Renal cortical epithelial cell (primary cell): Measurements from ENCODE around the gene RPS19. TPM values are rescaled to one million over a fixed set of nuclear protein-coding genes. Genes with fewer than 3 reads are reported as not detected.
"Not testable (repeated sequence)": the region's sequence is repeated elsewhere in the genome, so short reads cannot be mapped to it uniquely, and the experiment has no call there.

Experiments used
- DNase-seq: peaks from one replicate; pipeline ENCODE4 v3.0.0-alpha.2; 2011; ENCODE audit warnings: low read depth
- total RNA-seq: library from RNA; depleted of rRNA; stranded (reverse); fragments of >200 nt; gene quantifications from 2 replicates; pipeline ENCODE4 v1.2.3, GENCODE V29; 2014

Gene RPS19
- total RNA-seq, 1 donor from 2014 or later: 1,170 TPM

DNA sequence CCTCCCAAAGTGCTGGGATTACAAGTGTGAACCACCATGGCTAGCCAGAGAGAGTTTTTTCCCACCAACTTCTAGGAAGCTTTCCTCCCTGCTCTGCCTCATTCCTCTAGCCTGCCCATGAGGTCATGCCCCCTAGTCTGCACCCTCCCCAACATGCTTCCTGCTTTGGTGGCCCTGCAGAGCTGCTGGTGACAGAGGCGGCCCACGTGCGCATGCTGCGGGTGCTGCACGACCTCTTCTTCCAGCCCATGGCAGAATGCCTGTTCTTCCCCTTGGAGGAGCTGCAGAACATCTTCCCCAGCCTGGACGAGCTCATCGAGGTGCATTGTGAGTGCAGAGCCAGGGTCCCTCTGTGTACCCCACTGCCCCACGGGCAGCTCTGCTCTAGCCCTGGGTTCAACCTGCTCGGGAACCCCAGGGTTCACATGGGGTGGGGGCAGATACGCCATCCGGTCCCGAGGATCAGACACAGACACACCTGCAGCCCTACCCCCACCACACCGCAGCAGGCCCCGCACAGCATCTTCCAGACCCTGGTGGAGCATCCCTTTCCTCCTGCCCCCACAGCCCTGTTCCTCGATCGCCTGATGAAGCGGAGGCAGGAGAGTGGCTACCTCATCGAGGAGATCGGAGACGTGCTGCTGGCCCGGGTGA lies 41.8 kb downstream of the RPS19 start:
- no peak for DNase-seq

DNA sequence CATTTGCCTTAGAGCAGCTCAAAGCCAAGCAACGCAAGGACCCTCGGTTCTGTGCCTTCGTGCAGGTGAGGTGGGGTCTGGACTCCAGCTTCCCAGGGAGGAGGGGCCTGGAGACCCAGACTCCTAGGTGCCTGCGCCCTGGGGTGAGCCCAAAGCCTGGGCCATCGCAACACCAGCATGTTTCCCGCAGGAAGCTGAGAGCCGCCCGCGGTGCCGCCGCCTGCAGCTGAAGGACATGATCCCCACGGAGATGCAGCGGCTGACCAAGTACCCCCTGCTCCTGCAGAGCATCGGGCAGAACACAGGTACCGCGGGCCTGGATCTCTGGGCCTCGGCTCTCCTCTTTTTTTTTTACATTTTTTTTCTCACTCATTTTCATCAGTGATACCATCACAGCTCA lies 42.5 kb downstream of the RPS19 start:
- DNase-seq: no peak

DNA sequence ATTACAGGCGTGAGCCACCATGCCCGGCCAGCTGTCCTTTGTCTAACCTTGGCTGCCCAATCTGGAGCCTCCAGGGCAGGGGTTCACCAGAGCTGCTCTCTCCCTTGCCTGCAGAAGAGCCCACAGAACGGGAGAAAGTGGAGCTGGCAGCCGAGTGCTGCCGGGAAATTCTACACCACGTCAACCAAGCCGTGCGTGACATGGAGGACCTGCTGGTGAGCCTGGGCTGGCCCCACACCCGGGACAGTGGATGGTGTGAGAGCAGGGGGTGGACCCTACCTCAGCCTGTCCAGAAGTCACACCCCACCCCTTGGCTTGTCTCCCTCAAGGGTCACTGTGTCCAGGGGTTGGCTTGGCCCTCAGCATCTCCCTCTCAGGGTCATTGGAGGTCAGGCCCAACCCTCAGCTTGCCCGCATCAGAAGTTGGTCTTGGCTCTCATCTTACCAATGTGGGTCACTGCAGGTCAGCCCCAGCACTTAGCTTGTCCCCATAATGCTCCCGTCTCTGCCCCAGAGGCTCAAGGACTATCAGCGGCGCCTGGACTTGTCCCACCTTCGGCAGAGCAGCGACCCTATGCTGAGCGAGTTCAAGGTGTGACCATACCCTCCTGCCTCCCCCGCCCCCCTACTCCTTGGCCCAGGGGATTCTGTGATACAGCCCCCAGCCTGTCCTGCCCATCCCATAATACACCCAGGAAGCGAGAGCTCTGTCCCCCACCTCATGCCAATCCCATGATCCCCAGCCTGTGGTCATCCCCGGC lies 43.3 kb downstream of the RPS19 start:
- no peak for DNase-seq

DNA sequence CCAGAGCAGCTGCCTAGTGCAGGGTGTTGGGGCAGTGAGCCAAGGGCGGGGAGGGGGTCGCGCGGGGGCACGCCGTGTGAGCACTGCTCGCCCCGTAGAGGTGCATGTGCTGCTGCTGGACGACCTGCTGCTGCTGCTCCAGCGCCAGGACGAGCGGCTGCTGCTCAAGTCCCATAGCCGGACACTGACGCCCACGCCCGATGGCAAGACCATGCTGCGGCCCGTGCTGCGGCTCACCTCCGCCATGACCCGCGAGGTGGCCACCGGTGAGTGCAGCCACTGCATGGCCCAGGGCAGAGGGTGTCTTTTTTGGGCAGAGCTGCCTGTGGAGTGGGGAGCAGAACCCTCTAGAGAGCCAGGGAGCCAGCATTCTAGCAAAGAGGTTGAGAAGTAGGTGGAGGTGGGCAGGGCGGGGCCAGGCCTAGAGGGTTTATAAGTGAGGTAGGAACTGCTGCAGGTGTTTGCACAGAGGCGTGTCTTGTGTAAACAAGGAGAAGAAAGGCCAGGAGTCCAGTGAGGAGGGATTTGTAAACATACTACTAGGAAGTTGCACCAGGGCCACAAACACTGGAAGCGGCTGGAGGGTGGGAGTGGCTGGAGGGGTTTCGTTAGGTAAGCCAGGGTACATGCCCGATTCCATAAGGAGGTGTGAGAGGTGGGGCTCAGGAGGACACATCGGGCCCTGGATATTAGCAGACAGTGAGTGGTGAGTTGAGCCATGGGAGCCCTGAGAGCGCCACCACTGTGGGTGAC lies 44.2 kb downstream of the RPS19 start:
- peak; percentile 16 for DNase-seq

DNA sequence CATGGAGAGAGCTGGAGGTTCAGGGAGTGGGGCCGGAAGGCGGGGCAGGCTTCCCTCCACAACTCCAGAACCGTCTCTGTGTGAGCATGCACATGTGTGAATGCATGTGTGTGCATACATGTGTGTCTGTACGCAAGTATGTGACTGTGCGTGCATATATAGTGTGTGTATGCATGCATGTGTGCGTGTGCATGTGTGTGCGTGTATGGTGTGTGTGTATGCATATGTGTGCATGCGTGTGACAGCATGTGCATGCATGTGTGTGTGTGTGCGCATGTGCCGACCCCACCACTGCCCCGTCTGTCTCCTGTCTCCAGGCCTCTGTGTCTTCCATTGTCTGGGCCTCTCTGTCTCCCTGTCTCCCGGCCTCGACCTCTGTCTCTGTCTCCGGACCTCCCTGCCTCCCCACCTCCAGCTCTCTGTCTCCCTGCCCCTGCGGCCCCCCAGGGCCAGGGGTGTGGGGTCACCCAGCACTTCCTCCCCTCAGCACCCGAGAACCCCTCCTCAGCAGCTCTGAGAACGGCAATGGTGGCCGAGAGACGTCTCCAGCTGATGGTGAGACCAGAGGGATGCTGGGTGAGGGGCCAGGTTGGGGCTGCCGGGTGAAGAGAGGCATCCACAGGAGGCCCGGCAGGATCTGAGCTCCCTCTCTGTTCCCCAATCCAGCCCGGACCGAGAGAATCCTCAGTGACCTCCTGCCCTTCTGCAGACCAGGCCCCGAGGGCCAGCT lies 45.4 kb downstream of the RPS19 start:
- no peak for DNase-seq

DNA sequence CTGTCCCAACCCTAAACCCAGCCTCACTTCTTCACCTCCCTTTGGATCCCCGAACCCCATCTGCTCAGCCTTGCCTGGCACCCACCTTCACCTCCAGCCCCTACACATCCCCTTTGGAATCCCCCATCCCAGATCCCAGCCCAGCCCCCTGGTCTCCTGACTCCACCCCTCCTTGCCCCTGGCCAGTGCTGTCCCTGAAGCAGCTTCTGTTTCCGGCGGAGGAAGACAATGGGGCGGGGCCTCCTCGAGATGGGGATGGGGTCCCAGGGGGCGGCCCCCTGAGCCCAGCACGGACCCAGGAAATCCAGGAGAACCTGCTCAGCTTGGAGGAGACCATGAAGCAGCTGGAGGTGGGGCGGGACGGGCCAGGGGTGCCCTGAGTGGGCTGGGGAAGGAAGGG lies 46.2 kb downstream of the RPS19 start:
- no peak for DNase-seq

DNA sequence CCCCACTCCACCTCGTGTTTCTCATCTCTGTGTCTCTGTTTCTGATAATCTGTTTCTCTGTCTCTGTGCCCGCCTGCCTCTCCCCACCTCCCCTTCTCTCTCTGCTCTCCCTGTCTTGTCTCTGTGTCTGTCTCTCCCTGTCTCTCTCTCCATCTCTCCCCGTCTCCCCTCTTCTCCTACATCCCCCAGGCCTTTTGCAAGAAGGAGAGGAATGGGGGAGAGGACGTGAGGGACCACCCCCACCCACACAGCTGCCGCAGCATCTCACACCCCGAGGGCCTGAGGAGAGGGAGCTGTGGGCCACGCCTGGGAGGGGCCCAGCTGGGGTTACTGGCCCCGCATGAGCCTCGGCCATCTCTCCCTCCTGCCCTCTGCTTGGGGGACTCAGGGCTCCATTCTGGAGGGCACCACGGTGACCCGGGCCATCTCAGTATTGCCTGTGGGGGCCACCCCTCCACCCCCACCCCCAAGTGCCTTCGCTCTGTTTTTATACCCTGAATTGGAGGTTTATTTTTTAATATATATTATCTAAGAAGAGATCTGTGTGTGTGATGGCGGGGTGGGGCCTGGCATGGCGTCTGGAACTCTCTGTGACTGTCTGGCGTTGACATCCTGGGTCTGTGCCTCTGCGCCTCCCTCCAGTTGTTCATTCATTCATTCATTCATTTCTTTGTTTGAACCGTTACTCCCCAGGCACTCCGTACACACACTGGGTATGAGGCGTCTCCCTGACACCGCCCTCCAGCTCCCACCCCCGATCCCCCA lies 47.0 kb downstream of the RPS19 start:
- no peak for DNase-seq

DNA sequence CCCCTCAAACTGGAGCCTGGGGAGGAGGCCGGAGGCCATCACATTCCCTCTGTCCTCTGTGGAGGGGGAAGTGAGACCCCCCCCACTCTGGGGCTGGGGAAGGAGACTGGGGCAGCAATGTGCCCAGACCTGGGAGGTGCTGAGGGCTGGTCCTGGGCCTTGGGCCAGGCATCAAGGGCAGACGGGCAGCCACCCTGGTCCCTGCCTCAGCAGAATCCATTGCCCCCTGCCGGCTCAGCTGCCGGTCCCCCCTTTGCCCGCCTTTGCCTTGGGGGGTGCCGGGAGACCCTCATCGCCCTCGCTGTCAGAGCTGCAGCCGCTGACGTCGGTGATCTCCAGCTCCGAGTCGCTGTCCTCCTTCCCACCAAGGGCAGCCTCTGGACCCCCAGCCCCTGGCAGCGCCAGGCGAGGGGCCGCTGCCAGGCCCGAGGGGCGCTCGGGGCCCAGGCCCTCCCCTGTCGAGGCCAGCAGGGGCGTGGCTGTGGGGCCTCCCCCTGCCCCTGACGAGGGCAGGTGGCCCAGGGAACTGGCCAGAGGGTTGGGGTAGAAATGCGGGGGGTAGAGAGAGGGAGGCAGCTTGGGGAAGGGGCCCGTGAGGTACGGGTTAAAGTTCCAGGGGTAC lies 48.0 kb downstream of the RPS19 start:
- no peak for DNase-seq

DNA sequence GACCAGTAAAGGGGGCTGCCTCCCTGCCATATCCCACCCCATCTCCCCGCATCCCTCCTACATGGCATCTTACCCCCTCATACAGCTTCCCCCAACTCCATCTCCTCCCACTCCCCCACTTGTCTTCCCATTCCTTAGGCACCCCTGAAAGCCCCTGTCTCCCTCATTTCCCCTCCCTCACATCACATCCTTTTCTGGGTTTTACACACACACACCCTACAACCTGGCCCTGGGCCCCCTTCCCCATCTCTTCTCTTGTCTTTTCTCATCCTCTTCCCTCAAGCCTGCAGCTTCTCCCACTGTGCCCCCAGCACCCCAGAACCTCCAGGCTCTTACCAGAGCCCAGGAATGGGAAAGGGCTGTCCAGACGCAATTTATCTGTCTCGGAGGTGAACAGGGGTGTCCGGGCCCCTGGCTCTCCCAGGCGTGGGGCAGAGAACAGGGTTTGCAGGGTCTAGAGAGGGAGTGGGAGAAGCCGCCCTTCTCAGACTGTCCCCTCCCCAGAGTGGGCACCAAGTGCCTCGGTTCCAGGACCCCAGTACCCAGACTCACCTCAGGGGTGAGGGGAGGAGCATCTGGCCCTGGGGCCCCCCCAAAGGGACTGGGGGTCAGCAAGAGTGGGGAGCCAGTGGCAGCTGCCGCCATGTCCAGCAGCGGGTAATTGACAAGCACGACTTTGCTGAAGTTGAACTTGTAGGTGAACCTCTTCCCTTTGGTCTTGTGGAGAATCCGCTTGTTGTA lies 48.8 kb downstream of the RPS19 start:
- no peak for DNase-seq

DNA sequence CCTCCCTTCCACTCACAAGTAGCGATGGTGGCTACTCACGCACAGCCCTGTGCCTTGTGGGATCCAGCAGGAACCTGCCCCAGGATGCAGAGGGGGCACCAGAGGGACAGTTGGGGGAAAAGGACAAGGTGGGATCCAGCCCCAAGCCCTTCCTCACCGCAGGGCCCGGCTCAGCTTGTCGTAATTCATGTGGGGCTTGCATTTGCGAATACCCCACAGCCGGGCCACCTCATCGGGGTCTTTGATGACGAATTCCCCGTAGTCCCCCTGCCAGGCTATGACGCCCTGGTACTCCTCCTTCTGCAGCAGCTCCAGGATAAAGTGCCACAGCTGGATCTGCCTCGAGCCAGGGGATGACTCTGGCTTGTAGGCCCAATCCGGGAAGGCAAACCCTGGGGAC lies 49.7 kb downstream of the RPS19 start:
- no peak for DNase-seq

DNA sequence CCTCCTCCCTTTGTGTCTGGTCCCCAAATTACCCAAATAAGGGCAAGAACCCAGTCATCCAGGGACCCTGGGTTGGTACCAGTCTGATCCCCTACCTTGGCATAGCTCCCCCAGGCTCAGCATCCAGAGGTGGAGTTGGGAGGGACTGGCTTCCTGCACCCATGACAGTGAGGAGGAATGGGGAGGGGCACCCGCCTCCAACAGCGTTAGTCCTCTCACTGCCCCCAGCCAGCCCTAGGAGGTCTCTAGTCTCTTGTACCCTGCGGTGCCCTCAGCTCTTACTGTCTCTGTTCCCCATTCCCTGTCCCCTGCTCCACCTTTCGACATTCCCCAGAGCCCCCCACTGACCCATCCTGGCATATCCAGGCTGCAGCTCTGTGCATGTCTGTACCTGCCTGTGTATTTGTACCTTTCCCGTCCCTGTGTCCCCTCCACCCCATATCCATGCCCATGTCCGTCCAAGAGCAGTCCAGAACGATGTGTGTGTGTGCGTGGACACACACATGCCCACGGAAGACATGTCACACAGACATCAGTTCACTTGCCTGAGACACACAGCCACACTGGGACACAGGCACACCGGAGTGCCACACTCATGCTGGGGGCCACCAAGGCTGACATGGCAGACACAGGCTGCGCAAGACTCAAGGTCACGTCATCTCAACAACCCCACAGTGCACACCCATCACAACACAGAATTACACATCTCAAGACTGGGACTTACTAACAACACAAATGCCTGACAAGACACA lies 50.4 kb downstream of the RPS19 start:
- DNase-seq: no peak

DNA sequence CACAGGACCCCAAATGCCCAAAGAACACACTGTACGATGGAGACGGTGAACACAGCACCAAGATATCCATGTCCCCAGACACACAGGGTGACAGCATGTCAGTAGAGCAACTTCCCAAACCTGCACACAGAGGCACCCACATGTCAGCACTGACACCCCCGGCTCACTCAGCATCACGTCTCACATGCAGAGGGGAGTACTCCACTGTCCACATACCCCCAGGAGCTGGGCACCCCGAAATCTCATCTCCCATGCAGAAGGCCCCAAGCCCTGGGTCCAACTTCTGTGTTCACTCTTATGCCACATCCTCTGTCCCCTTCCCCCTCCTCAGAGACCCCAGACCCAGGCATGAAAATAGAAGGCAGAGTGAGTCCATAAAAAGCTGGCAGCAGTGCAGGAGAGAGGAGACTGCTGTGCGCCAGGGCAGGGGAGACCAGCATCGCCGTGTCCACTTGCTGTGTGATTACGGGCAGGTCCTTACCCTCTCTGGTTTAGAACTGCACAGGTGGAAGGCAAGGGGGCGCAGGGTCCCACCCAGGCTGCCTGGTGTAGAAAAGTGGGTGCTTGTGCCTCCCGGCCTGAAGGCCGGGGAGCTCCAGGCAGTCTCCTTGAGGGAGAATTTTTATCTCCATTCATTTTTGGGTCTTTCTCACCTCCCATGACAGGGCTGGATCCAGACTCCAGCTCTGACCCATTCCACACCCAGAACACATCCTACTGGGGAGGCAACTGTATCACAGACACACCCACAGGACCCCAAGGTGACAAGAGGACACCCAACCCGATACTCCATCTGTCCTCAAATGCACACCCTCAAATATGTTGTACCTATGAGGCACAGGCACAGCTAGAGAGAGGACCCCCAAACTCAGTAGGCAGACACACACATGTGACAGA lies 51.2 kb downstream of the RPS19 start:
- DNase-seq: no peak

DNA sequence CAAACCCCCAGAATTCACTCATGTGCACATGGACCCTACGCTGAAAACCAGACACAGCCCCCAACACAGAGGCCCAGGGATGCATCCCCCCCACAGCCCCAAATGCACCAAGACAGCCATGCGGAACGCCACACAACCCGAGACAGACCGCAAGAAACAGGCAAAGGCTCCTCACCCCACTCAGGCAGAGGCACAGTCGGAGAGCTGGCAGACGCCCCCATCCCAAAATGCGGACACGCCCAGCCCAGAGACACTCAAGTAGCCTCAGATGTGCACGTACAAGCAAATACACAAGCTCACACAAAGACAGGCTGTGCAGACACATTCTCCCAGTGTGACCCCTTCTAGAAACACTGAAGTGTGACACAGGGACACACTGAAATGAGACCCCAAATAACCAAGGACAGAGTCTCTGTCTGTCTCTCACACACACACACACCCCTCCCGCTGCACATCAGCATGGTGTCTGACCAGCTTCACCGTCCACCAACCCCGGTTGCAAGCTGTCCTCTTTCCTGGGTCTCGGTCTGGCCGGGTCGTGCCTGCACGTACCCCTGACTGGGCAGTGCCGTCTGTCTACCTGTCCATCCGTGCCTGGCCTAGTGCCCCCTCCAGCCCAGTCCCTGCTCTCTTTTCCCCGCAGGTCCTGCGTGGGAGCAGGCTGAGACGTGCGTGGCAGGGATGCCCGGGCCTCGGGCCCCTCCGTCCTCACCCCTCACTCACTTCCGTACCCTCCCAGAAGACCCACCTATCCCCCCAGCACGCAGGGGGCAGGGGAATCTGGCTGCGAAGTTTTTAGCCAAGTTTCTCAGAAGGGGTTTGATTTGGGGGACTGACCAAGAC lies 52.1 kb downstream of the RPS19 start:
- no peak for DNase-seq

DNA sequence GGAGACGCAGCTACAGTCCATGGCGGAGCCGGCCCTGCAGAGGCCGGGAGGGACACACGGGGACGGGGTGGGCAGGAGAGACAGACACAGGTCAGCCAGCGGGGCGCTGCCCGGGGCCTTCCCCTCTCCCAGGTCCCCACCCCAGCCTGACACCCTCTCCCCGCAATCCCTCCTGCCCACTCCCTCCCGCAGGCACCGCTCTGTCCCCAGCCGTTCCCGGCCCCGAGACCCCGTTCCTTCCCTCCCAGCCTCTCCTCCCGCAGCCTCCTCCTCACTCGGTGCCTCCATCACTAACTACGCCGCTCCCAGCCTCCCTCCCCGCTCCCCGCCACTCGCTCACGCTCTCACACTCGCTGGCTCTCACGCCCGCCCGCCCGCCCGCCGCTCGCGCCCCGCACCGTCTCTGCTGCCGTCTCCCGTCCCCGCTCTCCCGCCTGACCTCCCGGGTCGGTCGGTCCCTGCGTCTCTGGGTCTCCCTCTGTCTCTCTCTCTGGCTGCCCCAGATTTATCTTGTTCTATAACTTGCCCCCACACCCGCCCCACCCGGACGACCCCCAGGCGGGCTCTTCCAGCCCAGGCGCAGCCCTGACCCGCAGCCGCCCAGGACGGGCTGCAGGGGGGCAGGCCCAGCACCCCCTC lies 53.0 kb downstream of the RPS19 start:
- no peak for DNase-seq

DNA sequence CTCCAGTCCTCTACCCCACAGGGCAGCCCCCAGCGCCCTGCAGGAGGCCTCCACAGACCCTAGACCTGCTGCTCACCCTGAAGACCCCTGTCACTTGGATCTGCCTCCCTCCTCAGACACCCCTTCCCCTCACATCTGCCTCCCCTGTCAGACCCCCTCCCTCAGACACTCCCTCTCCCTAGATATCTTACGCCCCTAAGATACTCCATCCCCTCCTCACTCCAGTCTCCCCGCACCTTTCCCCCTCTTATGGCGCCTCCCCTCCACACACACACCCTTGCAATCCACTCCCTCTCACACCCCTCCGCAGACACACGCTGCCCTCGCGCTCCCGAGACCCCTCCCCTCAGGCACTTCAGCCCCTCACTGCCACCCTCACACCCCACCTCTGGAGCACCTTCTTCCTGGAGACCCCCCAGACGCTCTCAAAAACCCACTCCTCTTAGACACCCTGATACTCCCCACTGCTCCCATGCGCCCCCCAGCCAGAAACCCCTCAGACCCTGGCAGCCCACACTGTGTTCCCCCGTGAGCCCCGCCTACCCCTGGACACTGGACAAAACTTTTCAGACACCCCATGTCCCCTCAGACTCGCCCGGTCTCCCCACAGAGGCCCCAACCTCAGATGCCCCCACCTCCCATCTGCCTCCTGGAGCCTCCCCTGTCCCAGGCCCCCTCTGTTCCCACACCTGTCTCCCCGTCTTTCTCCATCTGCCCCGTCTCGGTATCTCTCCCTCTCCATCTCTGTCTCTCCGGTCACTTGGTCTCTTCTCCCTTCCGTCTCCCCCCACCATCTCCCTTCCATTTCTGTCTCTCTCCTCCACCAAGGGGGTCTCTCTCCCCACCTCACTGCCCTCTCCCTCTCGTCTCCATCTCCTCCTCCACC lies 53.7 kb downstream of the RPS19 start:
- no peak for DNase-seq

DNA sequence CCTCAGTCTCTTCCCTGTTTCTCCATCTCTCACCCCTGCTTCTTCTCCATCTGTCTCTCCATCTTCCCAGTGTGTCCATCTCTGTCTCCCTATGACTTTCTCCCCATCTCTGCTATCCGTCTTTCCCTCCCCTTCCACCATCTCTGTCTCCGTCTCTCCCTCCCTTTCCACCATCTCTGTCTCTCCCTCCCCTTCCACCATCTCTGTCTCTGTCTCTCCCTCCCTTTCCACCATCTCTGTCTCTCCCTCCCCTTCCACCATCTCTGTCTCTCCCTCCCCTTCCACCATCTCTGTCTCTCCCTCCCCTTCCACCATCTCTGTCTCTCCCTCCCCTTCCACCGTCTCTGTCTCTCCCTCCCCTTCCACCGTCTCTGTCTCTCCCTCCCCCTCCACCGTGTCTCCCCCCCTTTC lies 54.4 kb downstream of the RPS19 start:
- not testable (repeated sequence) for DNase-seq
